Erythroblast (primary cell): ENCODE results near the gene CMIP.

Experiments used
- GATA1 ChIP-seq: IDR thresholded peaks from 2 replicates; pipeline ENCODE4 v1.6.1; 2011; ENCODE audit warnings: low read depth, mild to moderate bottlenecking, control low read depth, low read length, moderate library complexity
- POLR2A ChIP-seq: IDR thresholded peaks from 2 replicates; pipeline ENCODE4 v1.6.1; 2011; ENCODE audit warnings: mild to moderate bottlenecking, low read length

DNA sequence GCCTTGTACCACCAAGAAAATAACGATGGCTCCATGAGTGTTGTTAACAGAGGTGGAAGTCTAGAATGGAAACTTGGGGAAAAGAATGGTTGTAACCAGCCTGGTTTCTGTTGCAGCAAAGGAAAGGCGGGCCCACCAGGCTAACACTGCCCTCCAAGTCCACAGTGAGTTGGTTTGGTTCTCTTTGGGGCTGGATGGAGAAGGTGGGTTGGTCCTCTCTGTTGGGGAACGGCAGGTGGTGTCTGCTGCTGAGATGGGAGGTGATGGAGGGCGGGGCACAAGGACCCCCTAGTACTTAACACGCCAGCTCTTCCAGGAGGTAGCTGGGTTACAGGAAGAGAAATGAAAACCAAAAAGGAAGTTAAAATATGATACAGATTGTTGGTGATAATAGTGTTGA lies 257.9 kb downstream of the CMIP start:
- TF ChIP-seq POLR2A (no peak), GATA1 (no peak)
